ENCODE data around the gene NPHP4.

The NPHP4 gene

GRCh38 chr1:5850503-5850902, 141.7 kb downstream of the NPHP4 start:
- no peaks in the 10 kb centered on the region for H3K36me3 ChIP-seq (replicated peaks)
- peak; percentile 3 for DNase-seq
- no peak overlapping the region for H3K4me3 ChIP-seq (ENCODE audit: low read depth, low read length)
- in situ Hi-C loops (cut with HindIII; ENCODE audit: low pct_ligation_motif_present, low sequenced_read_pairs), result no loop called here
- no peak overlapping the region for H3K27ac ChIP-seq
- no peak for TF ChIP-seq CTCF (IDR thresholded peaks at IDR 0.05; ENCODE audit: low read depth, low read length, missing control alignments)
- no peaks in the 10 kb centered on the region for H3K27me3 ChIP-seq (replicated peaks)

- Histone ChIP-seq H3K27me3 (replicated peaks) (no peaks in the 10 kb centered on the region), H3K27ac (no peak overlapping the region), H3K4me3 (ENCODE audit: low read depth, low read length) (no peak overlapping the region), H3K36me3 (replicated peaks) (no peaks in the 10 kb centered on the region)
- no peak for DNase-seq
- no peak for TF ChIP-seq CTCF (IDR thresholded peaks at IDR 0.05; ENCODE audit: low read depth, low read length, missing control alignments)
- in situ Hi-C loops (cut with HindIII; ENCODE audit: low pct_ligation_motif_present, low sequenced_read_pairs), result no loop called here
Measured at GRCh38 chr1:5849550-5849949, 142.7 kb downstream of the NPHP4 start.

GRCh38 chr1:5847013-5847659, 145.1 kb downstream of the NPHP4 start:
- Histone ChIP-seq H3K27me3 (replicated peaks) (no peaks in the 10 kb centered on the region), H3K27ac (no peak overlapping the region), H3K4me3 (ENCODE audit: low read depth, low read length) (no peak overlapping the region), H3K36me3 (replicated peaks) (no peaks in the 10 kb centered on the region)
- TF ChIP-seq CTCF (IDR thresholded peaks at IDR 0.05; ENCODE audit: low read depth, low read length, missing control alignments), result no peak
- in situ Hi-C loops (cut with HindIII; ENCODE audit: low pct_ligation_motif_present, low sequenced_read_pairs), result no loop called here
- DNase-seq, result peak; percentile 7

GRCh38 chr1:5845376-5845775, 146.8 kb downstream of the NPHP4 start:
- H3K36me3 ChIP-seq (replicated peaks), result no peaks in the 10 kb centered on the region
- no peak overlapping the region for H3K4me3 ChIP-seq (ENCODE audit: low read depth, low read length)
- H3K27ac ChIP-seq, result no peak overlapping the region
- in situ Hi-C loops (cut with HindIII; ENCODE audit: low pct_ligation_motif_present, low sequenced_read_pairs), result no loop called here
- no peak for TF ChIP-seq CTCF (IDR thresholded peaks at IDR 0.05; ENCODE audit: low read depth, low read length, missing control alignments)
- DNase-seq, result no peak
- no peaks in the 10 kb centered on the region for H3K27me3 ChIP-seq (replicated peaks)

- Histone ChIP-seq H3K4me3 (ENCODE audit: low read depth, low read length) (no peak overlapping the region), H3K27me3 (replicated peaks) (no peaks in the 10 kb centered on the region), H3K27ac (no peak overlapping the region), H3K36me3 (replicated peaks) (no peaks in the 10 kb centered on the region)
- in situ Hi-C loops (cut with HindIII; ENCODE audit: low pct_ligation_motif_present, low sequenced_read_pairs), result no loop called here
- DNase-seq, result no peak
- TF ChIP-seq CTCF (IDR thresholded peaks at IDR 0.05; ENCODE audit: low read depth, low read length, missing control alignments), result no peak
Measured at GRCh38 chr1:5844442-5844841, 147.8 kb downstream of the NPHP4 start.

- Histone ChIP-seq H3K27ac (no peak overlapping the region), H3K36me3 (replicated peaks) (no peaks in the 10 kb centered on the region), H3K27me3 (replicated peaks) (no peaks in the 10 kb centered on the region), H3K4me3 (ENCODE audit: low read depth, low read length) (no peak overlapping the region)
- in situ Hi-C loops (cut with HindIII; ENCODE audit: low pct_ligation_motif_present, low sequenced_read_pairs), result no loop called here
- TF ChIP-seq CTCF (IDR thresholded peaks at IDR 0.05; ENCODE audit: low read depth, low read length, missing control alignments), result no peak
- DNase-seq, result no peak
Measured at GRCh38 chr1:5843521-5844096, 148.6 kb downstream of the NPHP4 start.

Data from brain microvascular endothelial cell (primary cell).